GM18858 (cell line): ENCODE measurements around the gene HELZ2.

Source experiments
- ATAC-seq: cut with Tn5 transposase; IDR thresholded peaks from one replicate; pipeline ENCODE4 v1.9.1; 2021; ENCODE audit not compliant: unreplicated experiment

Gene HELZ2

GRCh38 chr20:63539441-63540370 is 34.3 kb downstream of the HELZ2 start:
- no peak for ATAC-seq

- no peak for ATAC-seq
These were observed 35.0 kb downstream of the HELZ2 start for GRCh38 chr20:63539092-63539430.

GRCh38 chr20:63538204-63539091 is 35.6 kb downstream of the HELZ2 start:
- ATAC-seq = no peak

- ATAC-seq = peak; percentile 84
These were observed 36.4 kb downstream of the HELZ2 start for GRCh38 chr20:63537525-63538203.

- peak; percentile 2 for ATAC-seq
These were observed 37.0 kb downstream of the HELZ2 start, which contains the start of gene PTK6 for GRCh38 chr20:63536997-63537524. TSS of gene PTK6 (minus strand) at chr20:63537376. CDS start at chr20:63537314, 62 bp downstream.

- ATAC-seq = no peak
These were observed 37.6 kb downstream of the HELZ2 start for GRCh38 chr20:63536241-63536977.

- ATAC-seq = no peak
These were observed 39.0 kb downstream of the HELZ2 start for GRCh38 chr20:63534831-63535651.

GRCh38 chr20:63534427-63534830 is 39.6 kb downstream of the HELZ2 start:
- ATAC-seq = no peak

GRCh38 chr20:63533871-63534393 is 40.1 kb downstream of the HELZ2 start:
- ATAC-seq = no peak

- no peak for ATAC-seq
These were observed 40.7 kb downstream of the HELZ2 start for GRCh38 chr20:63533388-63533787.

- no peak for ATAC-seq
These were observed 41.5 kb downstream of the HELZ2 start for GRCh38 chr20:63532449-63532971.

GRCh38 chr20:63531686-63532448 is 42.2 kb downstream of the HELZ2 start:
- ATAC-seq = no peak

GRCh38 chr20:63530788-63531160 is 43.3 kb downstream of the HELZ2 start:
- ATAC-seq = no peak

GRCh38 chr20:63529861-63530787 is 43.9 kb downstream of the HELZ2 start:
- no peak for ATAC-seq

- ATAC-seq = no peak
These were observed 44.7 kb downstream of the HELZ2 start for GRCh38 chr20:63529180-63529860.

GRCh38 chr20:63527184-63527583 is 46.9 kb downstream of the HELZ2 start:
- ATAC-seq = no peak

- ATAC-seq = no peak
These were observed 48.1 kb downstream of the HELZ2 start for GRCh38 chr20:63525971-63526370.
